Measurements from ENCODE around the gene PTPRE. TPM values are rescaled to one million over a fixed set of nuclear protein-coding genes. Genes with fewer than 3 reads are reported as not detected.

PTPRE gene
- total RNA-seq, 2 donors from 2014 or later: 45.3 to 54.8 TPM

- H3K4me1 Mint-ChIP-seq: peaks cover 9% of the 10 kb centered on the region
- H3K27me3 Mint-ChIP-seq: peaks cover 40% of the 10 kb centered on the region
- no peak overlapping the region for H3K4me3 Mint-ChIP-seq
- no peaks in the 10 kb centered on the region for H3K9me3 ChIP-seq (ENCODE audit: control insufficient read depth, low read length, poor library complexity, severe bottlenecking)
- ATAC-seq: no peak
- H3K36me3 Mint-ChIP-seq (ENCODE audit: low read depth): no peaks in the 10 kb centered on the region
- H3K27ac Mint-ChIP-seq: no peak overlapping the region
- no peak for DNase-seq
Measured at GRCh38 chr10:127971101-127971946, 64.4 kb downstream of the PTPRE start.

GRCh38 chr10:127971963-127972615, 65.2 kb downstream of the PTPRE start:
- ATAC-seq: no peak
- DNase-seq: no peak
- no peaks in the 10 kb centered on the region for H3K9me3 ChIP-seq (ENCODE audit: control insufficient read depth, low read length, poor library complexity, severe bottlenecking)
- Mint-ChIP-seq H3K27ac (no peak overlapping the region), H3K27me3 (peaks cover 43% of the 10 kb centered on the region), H3K4me1 (peaks cover 9% of the 10 kb centered on the region), H3K4me3 (no peak overlapping the region), H3K36me3 (ENCODE audit: low read depth) (no peaks in the 10 kb centered on the region)

GRCh38 chr10:127972751-127973357, 66.0 kb downstream of the PTPRE start:
- H3K4me1 Mint-ChIP-seq: peaks cover 12% of the 10 kb centered on the region

GRCh38 chr10:127973791-127974311, 66.9 kb downstream of the PTPRE start:
- H3K36me3 Mint-ChIP-seq (ENCODE audit: low read depth): no peaks in the 10 kb centered on the region
- peaks cover 48% of the 10 kb centered on the region for H3K27me3 Mint-ChIP-seq
- no peak for DNase-seq
- no peak overlapping the region for H3K4me3 Mint-ChIP-seq
- H3K9me3 ChIP-seq (ENCODE audit: control insufficient read depth, low read length, poor library complexity, severe bottlenecking): no peaks in the 10 kb centered on the region
- H3K4me1 Mint-ChIP-seq: peaks cover 9% of the 10 kb centered on the region
- H3K27ac Mint-ChIP-seq: no peak overlapping the region
- ATAC-seq: no peak

More at GRCh38 chr10:127972751-127973357, 66.0 kb downstream of the PTPRE start:
- H3K27ac Mint-ChIP-seq: no peak overlapping the region
- no peaks in the 10 kb centered on the region for H3K9me3 ChIP-seq (ENCODE audit: control insufficient read depth, low read length, poor library complexity, severe bottlenecking)
- H3K36me3 Mint-ChIP-seq (ENCODE audit: low read depth): no peaks in the 10 kb centered on the region
- peaks cover 47% of the 10 kb centered on the region for H3K27me3 Mint-ChIP-seq
- H3K4me3 Mint-ChIP-seq: no peak overlapping the region
- DNase-seq: no peak
- ATAC-seq: no peak

- Mint-ChIP-seq H3K27me3 (peaks cover 48% of the 10 kb centered on the region), H3K4me1 (peaks cover 9% of the 10 kb centered on the region), H3K36me3 (ENCODE audit: low read depth) (no peaks in the 10 kb centered on the region), H3K4me3 (no peak overlapping the region), H3K27ac (no peak overlapping the region)
- DNase-seq (no peak), ATAC-seq (no peak)
- H3K9me3 ChIP-seq (ENCODE audit: control insufficient read depth, low read length, poor library complexity, severe bottlenecking): no peaks in the 10 kb centered on the region
Measured at GRCh38 chr10:127974911-127975310, 68.0 kb downstream of the PTPRE start.

GRCh38 chr10:127976286-127976685, 69.4 kb downstream of the PTPRE start:
- Mint-ChIP-seq H3K4me3 (no peak overlapping the region), H3K27ac (no peak overlapping the region), H3K36me3 (ENCODE audit: low read depth) (no peaks in the 10 kb centered on the region), H3K4me1 (peaks cover 9% of the 10 kb centered on the region), H3K27me3 (peaks cover 39% of the 10 kb centered on the region)
- no peaks in the 10 kb centered on the region for H3K9me3 ChIP-seq (ENCODE audit: control insufficient read depth, low read length, poor library complexity, severe bottlenecking)
- ATAC-seq (no peak), DNase-seq (no peak)

GRCh38 chr10:127976701-127977356, 69.9 kb downstream of the PTPRE start:
- no peak overlapping the region for H3K27ac Mint-ChIP-seq
- H3K36me3 Mint-ChIP-seq (ENCODE audit: low read depth): no peaks in the 10 kb centered on the region
- ATAC-seq (no peak), DNase-seq (no peak)
- peaks cover 9% of the 10 kb centered on the region for H3K4me1 Mint-ChIP-seq
- H3K27me3 Mint-ChIP-seq: peaks cover 35% of the 10 kb centered on the region
- H3K9me3 ChIP-seq (ENCODE audit: control insufficient read depth, low read length, poor library complexity, severe bottlenecking): no peaks in the 10 kb centered on the region
- no peak overlapping the region for H3K4me3 Mint-ChIP-seq

GRCh38 chr10:127977357-127978009, 70.6 kb downstream of the PTPRE start:
- Mint-ChIP-seq H3K4me3 (no peak overlapping the region), H3K36me3 (ENCODE audit: low read depth) (no peaks in the 10 kb centered on the region), H3K4me1 (peaks cover 10% of the 10 kb centered on the region), H3K27ac (no peak overlapping the region), H3K27me3 (peaks cover 35% of the 10 kb centered on the region)
- DNase-seq: no peak
- peak; percentile 41 for ATAC-seq
- H3K9me3 ChIP-seq (ENCODE audit: control insufficient read depth, low read length, poor library complexity, severe bottlenecking): no peaks in the 10 kb centered on the region

GRCh38 chr10:127978481-127978880, 71.6 kb downstream of the PTPRE start:
- no peak overlapping the region for H3K27ac Mint-ChIP-seq
- no peak overlapping the region for H3K4me3 Mint-ChIP-seq
- DNase-seq: no peak

GRCh38 chr10:127979045-127979444, 72.1 kb downstream of the PTPRE start:
- H3K27ac Mint-ChIP-seq: no peak overlapping the region
- no peak for DNase-seq
- peaks cover 28% of the 10 kb centered on the region for H3K27me3 Mint-ChIP-seq

More at GRCh38 chr10:127978481-127978880, 71.6 kb downstream of the PTPRE start:
- no peak for ATAC-seq
- no peaks in the 10 kb centered on the region for H3K9me3 ChIP-seq (ENCODE audit: control insufficient read depth, low read length, poor library complexity, severe bottlenecking)
- H3K27me3 Mint-ChIP-seq: peaks cover 34% of the 10 kb centered on the region
- no peaks in the 10 kb centered on the region for H3K36me3 Mint-ChIP-seq (ENCODE audit: low read depth)
- peaks cover 12% of the 10 kb centered on the region for H3K4me1 Mint-ChIP-seq

GRCh38 chr10:127979566-127979965, 72.7 kb downstream of the PTPRE start:
- no peaks in the 10 kb centered on the region for H3K9me3 ChIP-seq (ENCODE audit: control insufficient read depth, low read length, poor library complexity, severe bottlenecking)
- ATAC-seq (no peak), DNase-seq (no peak)
- no peaks in the 10 kb centered on the region for H3K36me3 Mint-ChIP-seq (ENCODE audit: low read depth)
- no peak overlapping the region for H3K27ac Mint-ChIP-seq
- no peak overlapping the region for H3K4me3 Mint-ChIP-seq
- H3K27me3 Mint-ChIP-seq: peaks cover 23% of the 10 kb centered on the region
- peaks cover 12% of the 10 kb centered on the region for H3K4me1 Mint-ChIP-seq

More at GRCh38 chr10:127979045-127979444, 72.1 kb downstream of the PTPRE start:
- H3K36me3 Mint-ChIP-seq (ENCODE audit: low read depth): no peaks in the 10 kb centered on the region
- H3K4me3 Mint-ChIP-seq: no peak overlapping the region
- peaks cover 12% of the 10 kb centered on the region for H3K4me1 Mint-ChIP-seq
- ATAC-seq: no peak
- no peaks in the 10 kb centered on the region for H3K9me3 ChIP-seq (ENCODE audit: control insufficient read depth, low read length, poor library complexity, severe bottlenecking)

GRCh38 chr10:127980898-127981297, 74.0 kb downstream of the PTPRE start:
- Mint-ChIP-seq H3K27me3 (peaks cover 13% of the 10 kb centered on the region), H3K4me1 (peaks cover 12% of the 10 kb centered on the region), H3K36me3 (ENCODE audit: low read depth) (no peaks in the 10 kb centered on the region), H3K4me3 (no peak overlapping the region), H3K27ac (no peak overlapping the region)
- no peaks in the 10 kb centered on the region for H3K9me3 ChIP-seq (ENCODE audit: control insufficient read depth, low read length, poor library complexity, severe bottlenecking)
- no peak for DNase-seq
- no peak for ATAC-seq
